ENCODE data around the gene NLRP13.
"Not testable (repeated sequence)": the region's sequence is repeated elsewhere in the genome, so short reads cannot be mapped to it uniquely, and the experiment has no call there.

NLRP13 gene

DNA sequence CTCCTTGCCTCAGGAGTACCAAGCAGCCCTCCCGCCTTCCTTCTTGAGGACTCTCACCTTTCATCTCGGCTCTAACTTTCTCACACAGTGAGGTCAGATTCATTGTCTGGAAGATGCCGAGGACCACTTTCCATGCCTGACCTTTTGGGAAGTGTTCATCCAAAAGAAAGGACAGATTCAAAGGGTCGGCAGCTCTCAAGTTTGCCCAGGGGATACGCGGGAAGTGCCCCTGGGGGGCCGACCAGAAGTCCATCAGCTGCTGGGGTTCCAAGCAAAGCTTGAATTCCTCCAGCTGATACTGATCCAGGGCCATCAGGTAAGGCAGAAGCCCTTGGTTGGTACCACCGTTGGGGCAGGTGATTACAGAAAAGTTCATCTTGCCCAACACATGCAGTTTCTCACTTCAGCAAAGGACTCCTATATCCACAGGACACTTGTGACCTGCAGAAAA lies at the start of gene NLRP13:
Gene NLRP13, minus strand, starts transcription at position 401 of the 451 bp plus-strand sequence. Its CDS starts 25 bp downstream, at position 376.
- DNase-seq: no peak

GRCh38 chr19:55980415-55980814 lies 48.3 kb upstream of the NLRP13 start:
- DNase-seq: no peak

GRCh38 chr19:55973982-55974381 lies 41.8 kb upstream of the NLRP13 start:
- DNase-seq: no peak

DNA sequence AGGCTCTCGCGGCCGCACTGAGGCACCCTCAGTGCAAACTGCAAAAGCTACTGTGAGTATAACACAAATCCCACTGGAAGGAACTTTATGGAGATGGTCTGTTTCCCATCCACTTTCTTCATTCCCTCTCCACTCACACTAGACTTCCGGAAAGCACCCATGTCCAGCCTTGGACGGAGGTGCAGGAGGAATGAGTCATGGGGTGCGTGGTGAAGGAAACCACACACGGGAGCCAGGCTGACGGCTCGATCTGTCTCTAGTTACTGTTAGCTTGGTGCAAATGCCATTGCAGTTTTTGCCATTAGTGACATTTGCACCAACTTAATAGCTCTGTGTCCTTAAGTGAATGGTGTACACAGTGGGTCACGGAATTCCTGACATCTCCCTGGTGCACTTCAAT lies 30.1 kb upstream of the NLRP13 start:
- DNase-seq: no peak

DNA sequence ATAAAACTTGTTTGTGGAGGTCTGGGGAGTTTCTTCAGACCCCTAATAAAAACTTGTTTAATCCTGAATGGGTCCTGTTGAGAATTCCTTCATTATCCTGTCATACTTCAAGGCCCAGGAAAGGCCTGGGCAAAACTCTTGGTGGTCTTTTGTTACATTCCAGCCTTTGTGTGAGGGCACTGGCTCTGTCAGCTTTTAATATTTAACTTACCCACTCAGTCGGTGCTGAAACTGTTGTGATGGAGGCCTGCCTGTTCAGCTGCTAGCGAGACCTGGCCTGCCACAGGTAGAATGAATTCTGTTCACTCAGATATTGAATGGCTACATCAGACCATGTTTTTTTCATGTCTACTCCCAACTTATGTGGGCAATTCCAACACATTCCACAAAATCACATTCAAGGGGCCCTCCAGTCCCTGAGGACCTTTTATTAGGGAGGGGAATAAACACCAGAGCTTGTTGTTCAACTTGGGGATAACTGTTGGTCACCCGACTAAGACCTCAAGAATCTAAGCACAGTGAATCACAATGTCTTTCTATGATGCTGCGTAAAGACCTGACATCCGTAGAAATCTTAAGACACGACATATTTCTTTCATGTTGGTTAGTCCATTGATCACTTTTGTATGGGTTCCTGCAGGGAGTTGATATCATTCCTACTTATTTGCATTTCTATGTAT lies 28.0 kb upstream of the NLRP13 start:
- no peak for DNase-seq

DNA sequence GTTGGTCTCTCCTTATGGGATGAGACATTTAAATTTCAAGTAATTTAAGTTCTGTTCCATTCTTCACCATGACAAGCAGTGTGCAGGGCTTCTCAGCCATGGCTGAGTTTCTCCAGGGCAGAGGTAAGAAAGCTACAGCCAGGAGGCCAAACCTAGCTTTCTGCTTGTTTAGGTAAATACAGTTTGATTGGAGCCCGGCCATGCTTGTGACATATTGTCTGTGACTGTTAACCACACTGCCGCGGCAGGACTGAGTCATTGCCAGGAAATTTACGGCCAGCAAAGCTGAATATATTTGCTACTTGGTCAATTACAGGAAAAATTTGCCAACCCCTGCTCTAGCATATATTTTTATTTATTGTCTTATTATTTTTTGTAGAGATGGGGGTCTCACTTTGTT lies 26.2 kb upstream of the NLRP13 start:
- no peak for DNase-seq

GRCh38 chr19:55956431-55956830 lies 24.3 kb upstream of the NLRP13 start:
- no peak for DNase-seq

DNA sequence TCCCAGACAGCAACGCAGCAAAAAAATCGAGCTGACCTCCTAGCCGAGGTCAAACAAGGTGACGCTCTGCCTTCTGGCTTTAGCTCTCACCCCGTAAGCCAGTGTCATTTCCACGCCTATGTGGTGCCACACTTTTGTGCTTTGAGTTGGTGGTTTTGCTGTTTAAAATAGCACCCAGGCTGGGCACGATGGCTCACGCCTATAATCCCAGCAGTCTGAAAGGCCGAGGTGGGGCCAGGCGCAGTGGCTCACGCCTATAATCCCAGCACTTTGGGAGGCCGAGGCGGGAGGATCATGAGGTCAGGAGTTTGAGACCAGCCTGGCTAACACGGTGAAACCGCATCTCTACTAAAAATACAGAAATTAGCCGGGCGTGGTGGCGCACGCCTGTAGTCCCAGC lies 18.4 kb upstream of the NLRP13 start:
- DNase-seq: not testable (repeated sequence)

- no peak for DNase-seq
These were observed 15.4 kb upstream of the NLRP13 start, which contains the start of gene NLRP8 for GRCh38 chr19:55947532-55947931. NLRP8 (plus strand) TSS chr19:55947832.

DNA sequence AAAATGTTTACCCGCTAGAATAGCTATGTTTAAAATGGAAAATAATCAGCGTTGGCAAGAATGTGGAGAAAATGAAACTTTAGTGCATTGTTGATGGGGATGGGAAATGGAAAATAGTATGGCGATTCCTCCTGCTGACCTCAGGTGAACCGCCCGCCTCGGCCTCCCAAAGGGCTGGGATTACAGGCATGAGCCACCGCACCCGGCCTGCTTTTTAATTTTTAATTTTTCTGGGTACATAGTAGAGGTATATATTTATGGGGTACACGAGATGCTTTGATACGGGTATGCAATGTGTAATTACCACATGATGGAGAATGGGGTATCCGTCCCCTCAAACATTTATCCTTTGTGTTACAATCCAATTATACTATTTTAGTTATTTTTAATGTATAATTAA lies 8.2 kb upstream of the NLRP13 start:
- no peak for DNase-seq

- DNase-seq: no peak
These were observed 7.1 kb upstream of the NLRP13 start for GRCh38 chr19:55939206-55939605.

GRCh38 chr19:55935206-55935605 lies 3.1 kb upstream of the NLRP13 start:
- no peak for DNase-seq

- no peak for DNase-seq
These were observed 1.1 kb downstream of the NLRP13 start for GRCh38 chr19:55930996-55931515.

DNA sequence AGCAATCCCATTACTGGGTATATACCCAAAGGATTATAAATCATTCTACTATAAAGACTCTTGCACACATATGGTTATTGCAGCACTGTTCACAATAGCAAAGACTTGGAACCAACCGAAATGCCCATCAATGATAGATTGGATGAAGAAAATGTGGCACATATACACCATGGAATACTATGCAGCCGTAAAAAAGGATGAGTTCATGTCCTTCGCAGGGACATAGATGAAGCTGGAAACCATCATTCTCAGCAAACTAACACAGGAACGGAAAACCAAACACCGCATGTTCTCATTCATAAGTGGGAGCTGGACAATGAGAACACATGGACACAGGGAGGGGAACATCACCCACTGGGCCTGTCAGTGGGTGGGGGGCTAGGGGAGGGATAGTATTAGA lies 2.9 kb downstream of the NLRP13 start:
- DNase-seq: not testable (repeated sequence)

- DNase-seq: no peak
These were observed 4.1 kb downstream of the NLRP13 start for GRCh38 chr19:55927991-55928390.

DNA sequence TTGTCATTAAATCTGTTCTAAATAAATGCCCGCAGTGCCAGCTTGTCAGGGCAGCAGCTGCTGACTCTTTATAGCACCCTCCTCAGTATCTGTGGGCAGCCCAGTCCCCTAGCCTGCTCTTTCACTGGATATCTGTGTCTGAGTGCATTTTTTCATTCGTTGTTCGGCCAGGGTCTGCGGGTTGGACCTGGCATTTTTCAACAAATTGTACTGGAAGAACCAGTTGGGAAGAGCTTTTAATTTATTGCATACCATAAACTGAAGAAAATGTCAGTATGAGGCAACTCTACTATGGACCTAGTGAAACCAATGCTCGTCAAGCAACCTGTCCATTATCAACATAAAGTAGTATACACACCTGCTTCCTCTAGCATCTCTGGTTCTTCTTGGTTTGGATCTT lies 8.6 kb downstream of the NLRP13 start:
- no peak for DNase-seq

DNA sequence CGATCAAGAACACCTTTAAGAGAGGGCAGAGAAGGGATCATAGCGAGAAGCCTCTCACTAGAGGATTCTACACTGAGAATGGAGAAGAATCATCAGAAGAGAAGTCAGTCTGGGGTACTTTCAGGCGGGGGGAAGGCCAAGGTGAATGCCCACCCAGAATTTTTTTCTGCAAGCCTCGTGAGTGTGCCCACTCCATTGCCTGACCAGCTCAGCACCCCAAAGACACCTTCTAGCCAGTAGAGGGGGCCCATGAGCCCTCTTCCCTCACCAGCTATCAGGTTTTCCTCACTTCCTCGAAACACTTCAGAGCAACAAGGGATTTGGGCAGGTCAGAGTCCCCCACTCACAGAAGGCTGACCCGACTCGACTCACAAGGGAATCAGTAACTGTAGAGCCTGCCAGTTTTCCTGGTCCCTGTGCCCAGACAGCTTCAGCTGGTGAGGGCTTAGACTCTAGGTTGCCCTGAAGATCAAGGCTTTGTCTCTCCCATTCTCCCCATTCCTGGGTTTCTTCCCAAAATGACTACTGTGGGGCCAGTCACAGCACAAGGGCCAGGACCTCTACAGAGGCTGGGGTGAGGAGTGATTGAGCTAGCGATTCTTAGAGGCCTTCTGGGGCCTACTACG lies 18.4 kb downstream of the NLRP13 start:
- no peak for DNase-seq

GRCh38 chr19:55912916-55913315 lies 19.2 kb downstream of the NLRP13 start:
- no peak for DNase-seq

DNA sequence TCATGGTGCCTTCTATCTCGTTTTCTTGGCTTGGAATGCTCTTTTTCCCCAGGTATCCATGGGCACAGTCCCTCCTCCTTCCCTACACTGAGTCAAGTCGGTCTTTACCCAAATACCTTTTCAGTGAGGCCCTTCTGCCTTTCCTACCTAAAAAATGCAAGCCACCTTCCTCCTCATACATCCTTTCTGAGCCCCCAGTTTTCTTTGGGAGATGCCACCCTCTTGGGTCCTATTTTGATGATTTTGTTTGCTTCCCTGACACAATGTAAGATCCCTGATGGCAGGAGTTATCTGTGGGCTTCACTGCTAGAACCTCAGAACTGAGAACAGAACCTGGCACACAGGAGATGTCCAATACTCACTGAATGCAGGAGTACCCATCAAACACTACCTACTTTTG lies 22.3 kb downstream of the NLRP13 start:
- DNase-seq: no peak

GRCh38 chr19:55907746-55908145 lies 24.4 kb downstream of the NLRP13 start:
- DNase-seq: no peak

DNA sequence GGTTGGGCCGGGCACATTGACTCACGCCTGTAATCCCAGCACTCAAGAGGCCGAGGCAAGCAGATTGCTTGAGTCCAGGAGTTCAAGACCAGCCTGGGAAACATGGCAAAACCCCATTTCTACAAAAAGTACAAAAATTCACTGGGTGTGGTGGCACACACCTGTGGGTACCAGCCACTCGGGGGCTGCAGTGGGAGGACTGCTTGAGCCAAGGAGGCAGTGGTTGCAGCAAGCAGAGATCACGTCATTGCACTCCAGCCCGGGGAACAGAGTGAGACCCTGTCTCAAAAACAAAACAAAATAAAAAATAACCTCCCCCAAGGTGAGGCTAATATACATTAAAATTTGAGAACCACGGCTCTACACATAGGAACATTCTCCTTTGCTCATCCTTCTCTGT lies 24.9 kb downstream of the NLRP13 start:
- no peak for DNase-seq

- DNase-seq: no peak
These were observed 29.9 kb downstream of the NLRP13 start for GRCh38 chr19:55902080-55902751.

- DNase-seq: no peak
These were observed 30.6 kb downstream of the NLRP13 start for GRCh38 chr19:55901369-55902079.
